AG09319 (cell line): ENCODE results near the gene RFFL.
"Not testable (repeated sequence)": the region's sequence is repeated elsewhere in the genome, so short reads cannot be mapped to it uniquely, and the experiment has no call there.

Source experiments
- DNase-seq: peaks from one replicate; pipeline ENCODE4 v3.0.0-alpha.2; 2010; ENCODE audit warnings: low read depth; ENCODE audit errors: extremely low read depth
- TF ChIP-seq, protein P1 (sequence below): IDR thresholded peaks from 2 replicates; pipeline ENCODE4 v1.5.1; 2011; ENCODE audit warnings: low read depth, mild to moderate bottlenecking, inconsistent platforms, low read length, moderate library complexity

Gene RFFL

DNA sequence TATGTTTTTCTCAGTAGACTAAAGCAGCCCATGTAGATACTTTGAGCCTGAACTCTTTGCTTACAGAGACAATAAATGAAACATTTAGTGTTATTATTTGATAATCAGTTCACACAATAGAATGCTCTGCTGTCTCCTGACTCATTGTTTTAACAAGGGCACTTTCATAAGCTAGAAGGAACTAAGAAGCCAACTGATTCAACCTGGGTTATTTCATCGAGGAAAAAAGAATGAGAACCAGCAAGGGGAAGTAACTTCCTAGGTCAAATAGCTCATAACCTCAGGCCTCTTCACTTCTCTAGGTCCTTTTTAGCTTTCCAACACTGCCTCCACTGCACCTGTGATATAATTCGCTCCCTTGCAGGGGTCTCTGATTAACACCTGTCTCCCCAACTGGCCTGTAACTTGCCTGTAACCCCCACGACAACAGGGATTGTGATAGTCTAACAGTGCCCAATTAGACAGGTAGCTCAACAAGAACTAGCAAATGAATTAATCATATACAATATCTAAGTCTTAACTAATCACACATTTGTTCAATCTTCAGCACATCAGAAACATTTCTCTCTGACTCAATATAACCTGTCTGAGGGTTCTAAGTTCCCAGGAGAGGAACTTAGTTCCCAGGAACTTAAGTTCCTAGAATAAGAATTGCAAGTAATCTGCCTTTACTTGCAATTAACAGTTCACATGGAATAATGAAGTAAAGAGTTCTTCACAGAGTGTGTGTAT is 34.8 kb downstream of the RFFL start:
- TF ChIP-seq, protein P1, sequence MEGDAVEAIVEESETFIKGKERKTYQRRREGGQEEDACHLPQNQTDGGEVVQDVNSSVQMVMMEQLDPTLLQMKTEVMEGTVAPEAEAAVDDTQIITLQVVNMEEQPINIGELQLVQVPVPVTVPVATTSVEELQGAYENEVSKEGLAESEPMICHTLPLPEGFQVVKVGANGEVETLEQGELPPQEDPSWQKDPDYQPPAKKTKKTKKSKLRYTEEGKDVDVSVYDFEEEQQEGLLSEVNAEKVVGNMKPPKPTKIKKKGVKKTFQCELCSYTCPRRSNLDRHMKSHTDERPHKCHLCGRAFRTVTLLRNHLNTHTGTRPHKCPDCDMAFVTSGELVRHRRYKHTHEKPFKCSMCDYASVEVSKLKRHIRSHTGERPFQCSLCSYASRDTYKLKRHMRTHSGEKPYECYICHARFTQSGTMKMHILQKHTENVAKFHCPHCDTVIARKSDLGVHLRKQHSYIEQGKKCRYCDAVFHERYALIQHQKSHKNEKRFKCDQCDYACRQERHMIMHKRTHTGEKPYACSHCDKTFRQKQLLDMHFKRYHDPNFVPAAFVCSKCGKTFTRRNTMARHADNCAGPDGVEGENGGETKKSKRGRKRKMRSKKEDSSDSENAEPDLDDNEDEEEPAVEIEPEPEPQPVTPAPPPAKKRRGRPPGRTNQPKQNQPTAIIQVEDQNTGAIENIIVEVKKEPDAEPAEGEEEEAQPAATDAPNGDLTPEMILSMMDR, result no peak
- DNase-seq, result no peak

DNA sequence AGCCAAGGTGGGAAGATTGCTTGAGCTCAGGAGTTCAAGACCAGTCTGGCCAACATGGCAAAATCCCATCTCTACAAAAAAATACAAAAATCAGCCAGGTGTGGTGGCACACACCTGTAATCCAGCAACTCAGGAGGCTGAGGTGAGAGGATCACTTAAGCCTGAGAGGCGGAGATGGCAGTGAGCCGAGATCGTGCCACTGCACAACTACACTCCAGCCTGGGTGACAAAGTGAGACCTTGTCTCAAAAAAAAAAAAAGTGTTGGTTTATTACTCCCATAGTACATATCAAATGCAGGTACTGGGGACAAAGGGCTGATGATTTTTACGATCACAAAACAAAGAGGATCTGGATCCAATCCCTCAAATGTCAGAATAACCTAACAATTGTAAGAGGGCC is 35.4 kb downstream of the RFFL start:
- not testable (repeated sequence) for DNase-seq

DNA sequence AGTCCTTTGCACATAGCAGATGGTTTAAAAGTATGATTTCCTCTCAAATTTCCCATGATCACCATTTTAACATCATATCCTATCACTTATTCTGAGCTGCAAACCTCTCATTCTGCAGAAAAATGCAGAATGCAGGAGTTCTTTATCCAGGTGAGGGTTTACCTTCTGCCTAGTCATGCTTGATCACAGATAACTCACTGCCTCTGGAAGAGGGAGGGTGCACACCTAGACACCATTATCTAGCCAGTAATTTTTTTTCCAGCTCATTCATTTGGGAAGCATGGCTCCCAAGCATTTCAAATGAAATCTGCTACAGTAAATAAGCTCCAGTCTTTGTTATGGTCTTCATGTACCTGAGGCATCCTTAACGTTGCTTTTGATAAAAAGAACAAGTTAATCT is 38.0 kb downstream of the RFFL start:
- TF ChIP-seq, protein P1, result no peak
- DNase-seq, result no peak

DNA sequence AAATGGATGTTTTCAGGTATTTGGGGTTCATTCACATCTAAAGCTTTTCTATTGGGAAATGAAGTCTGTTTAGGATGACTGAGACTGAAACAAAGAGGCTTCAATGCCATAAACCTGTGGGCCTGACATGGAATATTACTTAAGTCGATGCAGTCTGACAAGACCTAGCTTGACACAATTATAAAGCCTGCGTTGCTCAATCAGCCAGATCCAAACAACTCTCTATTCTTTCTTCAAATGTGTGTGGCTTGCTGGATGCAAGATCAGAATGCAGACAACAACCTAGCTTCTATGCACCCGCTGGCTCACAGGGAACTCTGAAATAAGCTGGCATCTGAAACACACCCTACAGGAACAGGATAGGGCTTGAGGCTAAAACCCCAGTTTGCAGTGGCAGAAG is 40.0 kb downstream of the RFFL start:
- no peak for DNase-seq
- TF ChIP-seq, protein P1, result no peak

DNA sequence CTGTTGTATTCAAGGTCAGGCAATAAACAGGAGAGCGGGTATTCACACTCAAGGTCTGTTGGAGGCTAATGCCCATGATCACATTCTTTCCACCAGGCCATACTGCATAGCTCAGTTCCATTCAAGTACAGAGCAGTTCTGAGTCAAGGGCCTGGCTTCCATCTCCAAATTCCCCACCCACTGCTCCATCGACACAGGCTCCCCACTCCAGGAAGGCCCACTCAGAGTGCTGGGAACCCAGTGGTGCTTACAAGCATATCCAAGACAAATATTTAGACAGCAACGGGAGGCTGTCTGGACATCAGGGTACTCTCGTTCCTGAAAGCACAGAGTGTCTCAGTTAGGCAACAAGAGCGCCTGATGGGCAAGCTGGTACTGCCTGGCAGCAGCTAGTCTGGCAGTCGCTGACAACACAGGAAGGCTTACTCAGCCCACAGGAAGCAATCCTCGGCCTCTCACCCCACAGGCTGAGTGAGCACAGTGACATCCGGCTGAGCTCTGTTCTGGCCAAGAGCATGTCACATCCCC is 40.9 kb downstream of the RFFL start:
- DNase-seq, result peak; percentile 30
- TF ChIP-seq, protein P1, result no peak

DNA sequence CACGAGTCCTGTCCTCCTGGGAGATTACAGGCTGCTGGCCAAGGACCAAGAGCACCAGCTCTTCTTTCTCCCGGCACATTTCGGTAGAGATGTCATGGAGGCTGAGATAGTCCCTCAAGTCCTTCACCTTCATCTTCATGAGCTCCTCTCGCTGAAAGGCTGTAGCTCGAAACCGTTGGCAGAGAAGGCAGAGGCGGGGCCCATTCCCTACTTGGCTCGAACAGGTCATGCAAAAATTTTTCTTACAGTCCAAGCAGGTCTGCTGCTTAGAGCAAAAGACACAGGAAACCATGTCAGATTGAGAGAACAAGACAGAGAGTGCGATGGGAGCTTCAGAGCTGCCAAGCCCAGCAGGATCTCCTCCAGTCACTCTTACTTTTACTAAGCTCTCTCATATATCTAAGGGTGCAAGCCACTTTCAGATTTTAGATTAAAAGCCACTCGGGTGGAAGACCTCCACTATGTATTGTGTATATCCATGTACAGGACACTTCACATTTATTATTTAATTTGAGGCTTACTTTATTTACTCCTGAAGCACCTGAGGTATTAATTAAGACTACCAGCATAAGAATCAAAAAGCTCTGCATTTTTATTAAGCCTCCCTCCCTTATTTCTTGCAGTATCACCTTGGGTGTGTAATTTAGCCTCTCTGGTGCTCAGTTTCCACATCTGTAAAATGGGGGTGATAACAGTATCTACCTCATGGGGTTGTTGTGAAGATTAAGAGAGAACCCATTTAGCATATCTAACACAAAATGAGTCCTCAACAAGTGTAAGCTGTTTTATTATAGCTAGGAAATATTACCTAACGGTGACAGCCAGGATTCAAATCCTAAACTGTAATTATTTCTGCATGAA is 41.8 kb downstream of the RFFL start:
- TF ChIP-seq, protein P1, result no peak
- no peak for DNase-seq

DNA sequence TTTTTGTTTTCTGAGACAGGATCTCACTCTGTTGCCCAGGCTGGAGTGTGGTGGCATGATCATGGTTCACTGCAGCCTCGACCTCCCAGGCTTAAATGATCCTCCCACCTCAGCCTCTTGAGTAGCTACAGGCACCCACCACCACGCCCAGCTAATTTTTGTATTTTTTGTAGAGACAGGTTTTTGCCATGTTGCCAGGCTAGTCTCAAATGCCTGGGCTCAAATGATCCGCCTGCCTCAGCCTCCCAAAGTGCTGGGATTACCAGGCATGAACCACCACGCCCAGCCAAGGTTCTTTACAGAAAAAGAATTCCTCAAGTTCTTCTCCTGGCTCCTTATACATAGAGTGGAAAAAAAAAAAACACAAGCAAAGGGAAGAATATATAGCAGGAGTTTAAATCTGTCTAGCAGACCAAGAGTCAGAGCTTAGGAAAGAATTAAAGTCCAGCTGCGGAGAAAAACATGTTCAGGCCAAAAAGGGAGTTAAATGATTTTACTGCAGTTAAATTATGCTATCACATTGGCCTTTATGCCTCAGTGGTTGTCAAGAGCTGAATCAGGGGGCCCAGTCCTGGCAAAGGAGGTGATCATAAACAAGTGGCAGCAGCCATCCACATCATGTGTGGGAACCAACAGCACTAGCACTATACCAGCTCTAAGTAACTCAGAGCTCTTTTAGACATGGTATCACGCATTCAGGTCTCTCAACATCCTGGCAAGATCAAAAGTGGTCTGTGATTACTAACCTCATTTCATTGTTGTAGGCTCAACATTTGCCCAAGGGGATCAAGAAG is 43.9 kb downstream of the RFFL start:
- TF ChIP-seq, protein P1, result no peak
- DNase-seq, result no peak
